Measurements from ENCODE around the gene HSD11B2.

Gene HSD11B2

DNA sequence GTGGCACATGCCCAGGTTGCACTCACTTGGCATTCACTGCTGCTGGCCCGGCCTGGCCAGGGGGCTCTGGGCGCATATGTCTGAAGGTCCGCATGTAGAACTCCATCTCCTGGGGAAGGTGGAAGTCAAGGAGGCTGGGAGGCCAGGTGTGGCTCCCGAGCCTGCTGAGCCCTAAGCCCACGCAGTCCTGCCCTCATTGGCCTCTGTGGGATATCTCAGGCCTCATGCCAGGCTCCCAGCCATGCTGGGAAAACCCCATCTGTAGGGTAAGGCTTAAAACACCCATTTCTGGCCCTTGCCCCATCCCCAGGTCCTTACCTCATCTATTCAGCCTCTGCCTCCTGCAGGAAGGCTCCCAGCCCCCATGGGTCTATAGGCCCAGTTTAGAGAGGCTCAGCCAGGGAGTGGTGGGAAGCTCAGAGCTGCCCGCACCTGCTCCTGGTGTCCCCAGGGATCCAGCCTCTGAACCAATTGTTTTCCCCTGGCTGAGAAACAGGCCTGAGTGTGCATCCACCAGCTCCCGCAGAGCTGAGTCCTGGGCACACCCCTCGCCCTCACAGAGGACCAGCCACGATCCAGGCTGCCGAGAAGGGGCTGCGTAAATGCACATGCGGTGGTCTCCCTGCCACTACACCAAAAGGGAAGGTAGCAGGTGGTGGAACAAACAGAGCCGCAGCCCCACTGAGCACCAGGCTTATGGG is 35.3 kb upstream of the HSD11B2 start:
- Histone ChIP-seq H3K4me3 (ENCODE audit: low read depth, low read length) (no peak overlapping the region), H3K9me3 (ENCODE audit: control insufficient read depth, insufficient read depth, low read depth, low read length) (no peaks in the 10 kb centered on the region), H3K27ac (ENCODE audit: extremely low read depth, low read depth, low read length) (no peak overlapping the region; the same call in 1 of the 2 replicates), H3K4me1 (ENCODE audit: control insufficient read depth, insufficient read depth, low read length) (peaks cover 14% of the 10 kb centered on the region), H3K36me3 (ENCODE audit: control insufficient read depth in 2 of 2, insufficient read depth in 1 of 2, low read length in 2 of 2) (no peaks in the 10 kb centered on the region)
- POLR2A ChIA-PET: interaction anchor here (0.6 kb wide), 1 partner anchor 857 kb away, joined by 3 read pairs; no protein-coding TSS in a partner anchor
- CTCF ChIA-PET: interaction anchor here (0.6 to 1.1 kb wide), 3 partner anchors 19 to 70 kb away, joined by 3 to 4 read pairs (median 3); no protein-coding TSS in a partner anchor
- TF ChIP-seq GLI4 (tag by site-specific recombination; IDR thresholded peaks at IDR 0.05): no peak
- TF ChIP-seq ZNF175 (tag by site-specific recombination; IDR thresholded peaks at IDR 0.05): no peak
- TF ChIP-seq, protein P1, sequence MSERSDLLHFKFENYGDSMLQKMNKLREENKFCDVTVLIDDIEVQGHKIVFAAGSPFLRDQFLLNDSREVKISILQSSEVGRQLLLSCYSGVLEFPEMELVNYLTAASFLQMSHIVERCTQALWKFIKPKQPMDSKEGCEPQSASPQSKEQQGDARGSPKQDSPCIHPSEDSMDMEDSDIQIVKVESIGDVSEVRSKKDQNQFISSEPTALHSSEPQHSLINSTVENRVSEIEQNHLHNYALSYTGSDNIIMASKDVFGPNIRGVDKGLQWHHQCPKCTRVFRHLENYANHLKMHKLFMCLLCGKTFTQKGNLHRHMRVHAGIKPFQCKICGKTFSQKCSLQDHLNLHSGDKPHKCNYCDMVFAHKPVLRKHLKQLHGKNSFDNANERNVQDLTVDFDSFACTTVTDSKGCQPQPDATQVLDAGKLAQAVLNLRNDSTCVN (tag by site-specific recombination; optimal IDR thresholded peaks at IDR 0.05): no peak
- no peak for TF ChIP-seq ZNF433 (tag by site-specific recombination; IDR thresholded peaks at IDR 0.05; ENCODE audit: low read depth)
- no peak for TF ChIP-seq ZNF664 (tag by site-specific recombination; IDR thresholded peaks at IDR 0.05)
- TF ChIP-seq, protein P2, sequence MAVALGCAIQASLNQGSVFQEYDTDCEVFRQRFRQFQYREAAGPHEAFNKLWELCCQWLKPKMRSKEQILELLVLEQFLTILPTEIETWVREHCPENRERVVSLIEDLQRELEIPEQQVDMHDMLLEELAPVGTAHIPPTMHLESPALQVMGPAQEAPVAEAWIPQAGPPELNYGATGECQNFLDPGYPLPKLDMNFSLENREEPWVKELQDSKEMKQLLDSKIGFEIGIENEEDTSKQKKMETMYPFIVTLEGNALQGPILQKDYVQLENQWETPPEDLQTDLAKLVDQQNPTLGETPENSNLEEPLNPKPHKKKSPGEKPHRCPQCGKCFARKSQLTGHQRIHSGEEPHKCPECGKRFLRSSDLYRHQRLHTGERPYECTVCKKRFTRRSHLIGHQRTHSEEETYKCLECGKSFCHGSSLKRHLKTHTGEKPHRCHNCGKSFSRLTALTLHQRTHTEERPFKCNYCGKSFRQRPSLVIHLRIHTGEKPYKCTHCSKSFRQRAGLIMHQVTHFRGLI (tag by site-specific recombination; IDR thresholded peaks at IDR 0.05): no peak
- no peak for TF ChIP-seq ZBTB1 (tag by site-specific recombination; IDR thresholded peaks at IDR 0.05)
- TF ChIP-seq ZNF830 (tag by site-specific recombination; IDR thresholded peaks at IDR 0.05; ENCODE audit: low read depth): no peak
- no peak for TF ChIP-seq ZNF16 (tag by site-specific recombination; IDR thresholded peaks at IDR 0.05; ENCODE audit: low read depth)
- TF ChIP-seq, protein P3, sequence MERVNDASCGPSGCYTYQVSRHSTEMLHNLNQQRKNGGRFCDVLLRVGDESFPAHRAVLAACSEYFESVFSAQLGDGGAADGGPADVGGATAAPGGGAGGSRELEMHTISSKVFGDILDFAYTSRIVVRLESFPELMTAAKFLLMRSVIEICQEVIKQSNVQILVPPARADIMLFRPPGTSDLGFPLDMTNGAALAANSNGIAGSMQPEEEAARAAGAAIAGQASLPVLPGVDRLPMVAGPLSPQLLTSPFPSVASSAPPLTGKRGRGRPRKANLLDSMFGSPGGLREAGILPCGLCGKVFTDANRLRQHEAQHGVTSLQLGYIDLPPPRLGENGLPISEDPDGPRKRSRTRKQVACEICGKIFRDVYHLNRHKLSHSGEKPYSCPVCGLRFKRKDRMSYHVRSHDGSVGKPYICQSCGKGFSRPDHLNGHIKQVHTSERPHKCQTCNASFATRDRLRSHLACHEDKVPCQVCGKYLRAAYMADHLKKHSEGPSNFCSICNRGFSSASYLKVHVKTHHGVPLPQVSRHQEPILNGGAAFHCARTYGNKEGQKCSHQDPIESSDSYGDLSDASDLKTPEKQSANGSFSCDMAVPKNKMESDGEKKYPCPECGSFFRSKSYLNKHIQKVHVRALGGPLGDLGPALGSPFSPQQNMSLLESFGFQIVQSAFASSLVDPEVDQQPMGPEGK (tag by site-specific recombination; IDR thresholded peaks at IDR 0.05): no peak
- peak; percentile 71 for TF ChIP-seq ZBTB20 (tag by site-specific recombination; IDR thresholded peaks at IDR 0.05)
- TF ChIP-seq MZF1 (tag by site-specific recombination; IDR thresholded peaks at IDR 0.05; ENCODE audit: borderline replicate concordance): no peak
- no peak for TF ChIP-seq SALL2 (tag by site-specific recombination; IDR thresholded peaks at IDR 0.05; ENCODE audit: borderline replicate concordance)
- TF ChIP-seq ZNF658 (tag by site-specific recombination; IDR thresholded peaks at IDR 0.05): no peak
- TF ChIP-seq ZNF776 (tag by site-specific recombination; IDR thresholded peaks at IDR 0.05; ENCODE audit: borderline replicate concordance): no peak
- TF ChIP-seq ZNF114 (tag by site-specific recombination; IDR thresholded peaks at IDR 0.05): no peak
- no peak for TF ChIP-seq ZNF157 (tag by site-specific recombination; IDR thresholded peaks at IDR 0.05)
- 0 out of 2 replicates have a peak, but pooled peaks have one; percentile 33 for TF ChIP-seq ZBTB48 (tag by site-specific recombination; IDR thresholded peaks at IDR 0.05)
- TF ChIP-seq GLIS2 (tag by site-specific recombination; IDR thresholded peaks at IDR 0.05): peak; percentile 10; the same call in 1 of the 2 replicates
- TF ChIP-seq ZNF404 (tag by site-specific recombination; IDR thresholded peaks at IDR 0.05): no peak
- no peak for TF ChIP-seq ZNF571 (tag by site-specific recombination; IDR thresholded peaks at IDR 0.05)
- no peak for TF ChIP-seq ZNF549 (tag by site-specific recombination; IDR thresholded peaks at IDR 0.05)
- TF ChIP-seq, protein P4, sequence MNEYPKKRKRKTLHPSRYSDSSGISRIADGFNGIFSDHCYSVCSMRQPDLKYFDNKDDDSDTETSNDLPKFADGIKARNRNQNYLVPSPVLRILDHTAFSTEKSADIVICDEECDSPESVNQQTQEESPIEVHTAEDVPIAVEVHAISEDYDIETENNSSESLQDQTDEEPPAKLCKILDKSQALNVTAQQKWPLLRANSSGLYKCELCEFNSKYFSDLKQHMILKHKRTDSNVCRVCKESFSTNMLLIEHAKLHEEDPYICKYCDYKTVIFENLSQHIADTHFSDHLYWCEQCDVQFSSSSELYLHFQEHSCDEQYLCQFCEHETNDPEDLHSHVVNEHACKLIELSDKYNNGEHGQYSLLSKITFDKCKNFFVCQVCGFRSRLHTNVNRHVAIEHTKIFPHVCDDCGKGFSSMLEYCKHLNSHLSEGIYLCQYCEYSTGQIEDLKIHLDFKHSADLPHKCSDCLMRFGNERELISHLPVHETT (tag by site-specific recombination; IDR thresholded peaks at IDR 0.05): no peak
- no peak for TF ChIP-seq ZNF2 (tag by site-specific recombination; IDR thresholded peaks at IDR 0.05)
- peak; percentile 82 for TF ChIP-seq GLIS1 (tag by site-specific recombination; IDR thresholded peaks at IDR 0.05)
- no peak for TF ChIP-seq ZNF707 (tag by site-specific recombination; IDR thresholded peaks at IDR 0.05)
- no peak for TF ChIP-seq ZNF416 (tag by site-specific recombination; IDR thresholded peaks at IDR 0.05)
- TF ChIP-seq, protein P5, sequence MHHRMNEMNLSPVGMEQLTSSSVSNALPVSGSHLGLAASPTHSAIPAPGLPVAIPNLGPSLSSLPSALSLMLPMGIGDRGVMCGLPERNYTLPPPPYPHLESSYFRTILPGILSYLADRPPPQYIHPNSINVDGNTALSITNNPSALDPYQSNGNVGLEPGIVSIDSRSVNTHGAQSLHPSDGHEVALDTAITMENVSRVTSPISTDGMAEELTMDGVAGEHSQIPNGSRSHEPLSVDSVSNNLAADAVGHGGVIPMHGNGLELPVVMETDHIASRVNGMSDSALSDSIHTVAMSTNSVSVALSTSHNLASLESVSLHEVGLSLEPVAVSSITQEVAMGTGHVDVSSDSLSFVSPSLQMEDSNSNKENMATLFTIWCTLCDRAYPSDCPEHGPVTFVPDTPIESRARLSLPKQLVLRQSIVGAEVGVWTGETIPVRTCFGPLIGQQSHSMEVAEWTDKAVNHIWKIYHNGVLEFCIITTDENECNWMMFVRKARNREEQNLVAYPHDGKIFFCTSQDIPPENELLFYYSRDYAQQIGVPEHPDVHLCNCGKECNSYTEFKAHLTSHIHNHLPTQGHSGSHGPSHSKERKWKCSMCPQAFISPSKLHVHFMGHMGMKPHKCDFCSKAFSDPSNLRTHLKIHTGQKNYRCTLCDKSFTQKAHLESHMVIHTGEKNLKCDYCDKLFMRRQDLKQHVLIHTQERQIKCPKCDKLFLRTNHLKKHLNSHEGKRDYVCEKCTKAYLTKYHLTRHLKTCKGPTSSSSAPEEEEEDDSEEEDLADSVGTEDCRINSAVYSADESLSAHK (tag by site-specific recombination; IDR thresholded peaks at IDR 0.05): 0 out of 2 replicates have a peak, but pooled peaks have one; percentile 47
- TF ChIP-seq ZNF747 (tag by site-specific recombination; IDR thresholded peaks at IDR 0.05): no peak
- no peak for TF ChIP-seq KLF16 (tag by site-specific recombination; IDR thresholded peaks at IDR 0.05)
- no peak for TF ChIP-seq ZNF530 (tag by site-specific recombination; IDR thresholded peaks at IDR 0.05; ENCODE audit: low read depth)

Data from HEK293 (cell line).